Measurements from ENCODE around the gene MEGF11.

The MEGF11 gene

DNA sequence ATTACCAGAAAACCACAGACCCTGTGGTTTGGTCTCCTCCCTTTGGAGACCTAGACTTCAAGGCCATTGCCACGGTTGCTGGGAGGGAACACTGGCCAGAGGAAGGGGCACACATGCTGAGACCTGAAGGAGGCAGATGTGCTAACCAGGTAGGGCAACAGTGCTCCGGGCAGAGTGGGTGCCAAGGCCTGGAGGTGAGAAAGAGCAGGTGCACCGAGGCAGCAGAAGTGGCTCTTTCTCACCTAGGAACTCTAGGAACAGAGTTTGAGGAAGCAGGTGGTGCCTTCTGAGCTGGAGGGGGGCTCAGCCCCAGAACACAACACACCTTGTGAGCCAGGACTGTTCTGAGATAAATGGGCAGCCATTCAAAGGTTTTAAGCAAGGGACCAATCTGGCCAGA lies 106.1 kb downstream of the MEGF11 start:
- TF ChIP-seq, protein P1, sequence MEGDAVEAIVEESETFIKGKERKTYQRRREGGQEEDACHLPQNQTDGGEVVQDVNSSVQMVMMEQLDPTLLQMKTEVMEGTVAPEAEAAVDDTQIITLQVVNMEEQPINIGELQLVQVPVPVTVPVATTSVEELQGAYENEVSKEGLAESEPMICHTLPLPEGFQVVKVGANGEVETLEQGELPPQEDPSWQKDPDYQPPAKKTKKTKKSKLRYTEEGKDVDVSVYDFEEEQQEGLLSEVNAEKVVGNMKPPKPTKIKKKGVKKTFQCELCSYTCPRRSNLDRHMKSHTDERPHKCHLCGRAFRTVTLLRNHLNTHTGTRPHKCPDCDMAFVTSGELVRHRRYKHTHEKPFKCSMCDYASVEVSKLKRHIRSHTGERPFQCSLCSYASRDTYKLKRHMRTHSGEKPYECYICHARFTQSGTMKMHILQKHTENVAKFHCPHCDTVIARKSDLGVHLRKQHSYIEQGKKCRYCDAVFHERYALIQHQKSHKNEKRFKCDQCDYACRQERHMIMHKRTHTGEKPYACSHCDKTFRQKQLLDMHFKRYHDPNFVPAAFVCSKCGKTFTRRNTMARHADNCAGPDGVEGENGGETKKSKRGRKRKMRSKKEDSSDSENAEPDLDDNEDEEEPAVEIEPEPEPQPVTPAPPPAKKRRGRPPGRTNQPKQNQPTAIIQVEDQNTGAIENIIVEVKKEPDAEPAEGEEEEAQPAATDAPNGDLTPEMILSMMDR (IDR thresholded peaks at IDR 0.05; ENCODE audit: poor library complexity, severe bottlenecking): no peak
- ATAC-seq (ENCODE audit: low read depth) (no peak), DNase-seq (ENCODE audit: low spot score) (no peak)
- Histone ChIP-seq H3K4me3 (ENCODE audit: severe bottlenecking) (no peak overlapping the region), H3K36me3 (ENCODE audit: low read depth) (no peaks in the 10 kb centered on the region), H3K4me1 (ENCODE audit: insufficient read depth, poor library complexity, severe bottlenecking) (no peaks in the 10 kb centered on the region), H3K9me3 (ENCODE audit: severe bottlenecking) (no peaks in the 10 kb centered on the region), H3K27me3 (ENCODE audit: insufficient read depth, poor library complexity, severe bottlenecking) (peaks cover 11% of the 10 kb centered on the region), H3K27ac (ENCODE audit: poor library complexity, severe bottlenecking) (no peak overlapping the region)

DNA sequence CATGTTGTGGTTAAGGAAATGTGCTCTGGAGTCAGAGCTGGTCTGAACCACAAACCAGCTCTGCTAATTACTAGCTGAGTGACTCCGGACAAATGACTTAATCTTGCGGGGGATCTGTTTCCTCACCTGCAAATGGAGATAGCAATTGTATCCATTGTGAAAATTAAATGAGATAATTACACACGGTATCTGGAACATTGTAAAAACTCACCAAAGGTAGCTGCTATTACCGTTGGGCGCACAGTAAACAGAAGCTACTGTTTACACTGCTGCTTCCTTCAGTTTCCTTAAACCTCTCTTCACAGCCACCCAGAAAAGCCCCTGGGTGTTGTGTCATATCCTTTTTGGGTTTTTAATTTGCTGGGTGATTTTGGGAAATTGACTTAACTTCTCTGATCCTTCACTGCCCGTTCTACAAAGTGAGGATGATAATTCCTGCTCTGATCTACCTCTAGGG lies 107.8 kb downstream of the MEGF11 start:
- Histone ChIP-seq H3K4me1 (ENCODE audit: insufficient read depth, poor library complexity, severe bottlenecking) (no peaks in the 10 kb centered on the region), H3K27me3 (ENCODE audit: insufficient read depth, poor library complexity, severe bottlenecking) (peaks cover 7% of the 10 kb centered on the region), H3K9me3 (ENCODE audit: severe bottlenecking) (no peaks in the 10 kb centered on the region), H3K36me3 (ENCODE audit: low read depth) (no peaks in the 10 kb centered on the region), H3K4me3 (ENCODE audit: severe bottlenecking) (no peak overlapping the region), H3K27ac (ENCODE audit: poor library complexity, severe bottlenecking) (no peak overlapping the region)
- ATAC-seq (ENCODE audit: low read depth): no peak
- no peak for DNase-seq (ENCODE audit: low spot score)
- TF ChIP-seq, protein P1 (IDR thresholded peaks at IDR 0.05; ENCODE audit: poor library complexity, severe bottlenecking): no peak

DNA sequence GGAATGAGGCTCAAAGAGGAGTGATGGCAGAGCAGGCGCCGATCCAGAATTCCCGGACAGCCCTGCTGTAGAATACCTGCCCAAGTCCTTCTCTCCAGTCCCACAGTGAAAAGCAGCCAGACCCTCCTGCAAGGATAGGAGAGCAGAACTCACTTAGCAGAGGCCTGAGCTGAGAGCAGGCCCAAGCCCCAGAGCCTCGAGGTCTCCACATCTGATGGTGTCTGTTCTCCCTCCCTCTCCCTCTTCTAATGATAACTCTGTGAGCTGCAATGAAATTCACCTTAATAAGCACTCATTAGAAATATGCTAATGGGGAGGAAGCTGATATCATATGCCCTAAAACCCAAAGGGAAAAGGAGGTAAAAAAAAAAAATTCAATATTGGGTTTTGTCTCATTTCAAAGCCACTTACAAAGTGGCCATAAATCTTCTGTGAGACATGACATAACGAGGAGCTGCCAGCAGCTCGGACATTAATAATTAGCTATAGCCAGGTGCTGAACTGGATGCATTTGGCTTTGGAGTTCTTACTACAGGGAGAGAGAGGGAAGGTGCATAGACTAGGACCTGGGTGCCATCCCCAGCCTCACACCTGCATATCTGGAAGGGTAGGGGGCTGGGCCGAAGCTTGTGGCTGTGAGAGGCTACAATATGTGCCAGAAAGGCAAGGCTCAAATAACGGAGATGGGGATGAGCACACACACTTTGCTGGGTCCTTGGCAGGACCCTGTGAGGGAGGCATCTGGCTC lies 108.4 kb downstream of the MEGF11 start:
- Histone ChIP-seq H3K4me3 (ENCODE audit: severe bottlenecking) (no peak overlapping the region), H3K4me1 (ENCODE audit: insufficient read depth, poor library complexity, severe bottlenecking) (no peaks in the 10 kb centered on the region), H3K9me3 (ENCODE audit: severe bottlenecking) (no peaks in the 10 kb centered on the region), H3K27ac (ENCODE audit: poor library complexity, severe bottlenecking) (no peak overlapping the region), H3K36me3 (ENCODE audit: low read depth) (no peaks in the 10 kb centered on the region), H3K27me3 (ENCODE audit: insufficient read depth, poor library complexity, severe bottlenecking) (peaks cover 2% of the 10 kb centered on the region)
- ATAC-seq (ENCODE audit: low read depth) (no peak), DNase-seq (ENCODE audit: low spot score) (no peak)
- TF ChIP-seq, protein P1 (IDR thresholded peaks at IDR 0.05; ENCODE audit: poor library complexity, severe bottlenecking): no peak

DNA sequence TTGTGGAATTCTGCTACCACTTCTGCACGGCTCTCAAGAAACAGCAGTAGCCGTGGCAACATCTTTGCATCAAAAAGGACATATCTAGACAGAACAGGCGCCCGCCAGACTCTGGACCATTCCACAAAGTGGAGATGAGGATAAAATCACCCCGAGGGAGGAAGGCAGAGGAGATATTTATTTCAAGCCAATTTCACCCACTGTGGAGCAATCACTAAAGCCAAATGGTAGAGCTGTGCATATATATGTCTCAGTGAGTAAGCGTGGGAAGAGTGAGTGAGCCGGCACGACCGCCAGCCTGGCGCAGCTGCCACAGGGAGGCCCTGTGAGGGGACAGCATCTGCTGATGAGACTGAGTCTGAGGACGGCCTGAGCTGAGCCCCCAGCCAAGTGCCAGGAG lies 111.3 kb downstream of the MEGF11 start:
- no peak overlapping the region for H3K4me3 ChIP-seq (ENCODE audit: severe bottlenecking)
- H3K27ac ChIP-seq (ENCODE audit: poor library complexity, severe bottlenecking): no peak overlapping the region
- no peaks in the 10 kb centered on the region for H3K9me3 ChIP-seq (ENCODE audit: severe bottlenecking)
- no peak for ATAC-seq (ENCODE audit: low read depth)
- TF ChIP-seq, protein P1 (IDR thresholded peaks at IDR 0.05; ENCODE audit: poor library complexity, severe bottlenecking): no peak
- DNase-seq (ENCODE audit: low spot score): no peak
- H3K27me3 ChIP-seq (ENCODE audit: insufficient read depth, poor library complexity, severe bottlenecking): no peaks in the 10 kb centered on the region
- H3K36me3 ChIP-seq (ENCODE audit: low read depth): no peaks in the 10 kb centered on the region
- H3K4me1 ChIP-seq (ENCODE audit: insufficient read depth, poor library complexity, severe bottlenecking): no peaks in the 10 kb centered on the region

DNA sequence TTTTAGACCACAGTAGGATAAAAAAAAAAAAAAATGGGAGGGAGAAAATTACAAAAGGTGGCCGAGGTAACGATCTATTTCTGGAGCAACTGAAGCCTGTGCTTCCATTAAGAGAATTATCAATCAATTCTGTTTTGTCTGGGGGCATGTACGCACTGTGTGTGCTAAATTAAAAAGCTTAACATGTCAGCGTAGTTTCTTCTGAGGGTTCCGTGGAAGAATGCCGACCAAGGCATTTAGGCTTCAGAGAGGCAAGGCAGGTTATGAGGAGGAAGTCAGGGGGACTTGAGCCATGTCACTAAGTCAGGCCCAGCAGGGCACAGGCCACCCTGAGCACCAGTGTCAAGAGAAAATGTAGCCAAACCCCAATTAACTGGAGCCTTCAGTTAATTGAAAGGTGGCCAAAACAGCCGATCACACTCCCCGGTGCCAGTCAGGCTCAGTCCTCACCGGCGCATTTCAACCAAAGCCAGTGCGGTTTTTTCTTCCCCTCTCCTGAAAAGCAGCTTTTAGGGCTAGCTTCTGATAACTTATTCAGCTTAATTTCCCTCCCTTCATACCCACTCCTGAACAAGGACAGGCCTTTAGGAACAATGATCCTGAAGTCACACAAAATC lies 113.9 kb downstream of the MEGF11 start:
- Histone ChIP-seq H3K36me3 (ENCODE audit: low read depth) (no peaks in the 10 kb centered on the region), H3K4me3 (ENCODE audit: severe bottlenecking) (no peak overlapping the region), H3K9me3 (ENCODE audit: severe bottlenecking) (no peaks in the 10 kb centered on the region), H3K4me1 (ENCODE audit: insufficient read depth, poor library complexity, severe bottlenecking) (no peaks in the 10 kb centered on the region), H3K27ac (ENCODE audit: poor library complexity, severe bottlenecking) (no peak overlapping the region), H3K27me3 (ENCODE audit: insufficient read depth, poor library complexity, severe bottlenecking) (no peaks in the 10 kb centered on the region)
- ATAC-seq (ENCODE audit: low read depth) (no peak), DNase-seq (ENCODE audit: low spot score) (no peak)
- TF ChIP-seq, protein P1 (IDR thresholded peaks at IDR 0.05; ENCODE audit: poor library complexity, severe bottlenecking): no peak

All from RWPE2 (cell line).